GM19397 (cell line): ENCODE results near the gene KDM2A.
A peak's percentile ranks its signal among the peaks of the same experiment; 100 is the strongest.

ENCODE experiments used
- ATAC-seq: cut with Tn5 transposase; IDR thresholded peaks from one replicate; pipeline ENCODE4 v1.9.1; 2021; ENCODE audit warnings: mild to moderate bottlenecking, moderate library complexity; ENCODE audit not compliant: unreplicated experiment

KDM2A gene

DNA sequence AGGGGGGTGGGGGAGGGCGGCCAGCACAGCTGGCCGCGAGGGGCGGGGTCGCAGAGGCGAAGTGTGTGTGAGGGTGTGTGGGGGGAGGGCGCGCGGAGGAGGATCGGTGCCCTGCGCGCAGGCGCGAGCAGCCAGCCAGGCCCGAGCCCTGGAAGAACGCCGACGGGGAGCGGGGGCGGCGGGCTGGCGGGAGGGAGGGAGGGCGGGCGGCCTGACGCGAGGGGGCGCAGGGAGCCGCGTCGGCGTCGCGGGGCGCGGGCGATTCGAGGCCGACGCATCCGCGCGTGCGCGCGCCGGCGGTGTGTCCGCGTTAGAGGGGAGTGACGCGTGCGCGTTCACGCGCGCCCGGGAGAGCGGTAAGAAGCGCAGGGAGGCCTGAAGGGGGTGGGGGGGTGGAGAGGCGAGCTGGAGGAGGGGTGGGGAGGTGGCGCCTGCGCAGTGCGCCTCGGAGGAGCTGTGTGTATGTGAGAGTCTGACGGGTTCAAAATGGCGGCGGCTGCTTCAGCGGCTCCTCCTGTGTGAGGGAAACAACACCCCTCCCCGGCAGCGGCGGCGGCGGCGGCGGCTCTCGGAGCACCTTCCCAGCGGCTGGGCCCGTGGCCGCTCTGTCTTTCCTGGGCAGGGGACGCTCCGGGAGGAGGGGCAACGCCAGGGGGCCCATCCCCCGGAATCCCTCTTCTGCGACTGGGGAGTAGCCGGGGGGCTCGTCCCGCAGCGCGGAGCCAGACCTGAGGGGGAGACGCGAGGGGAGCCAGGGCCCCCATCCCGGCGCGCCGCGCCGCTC lies at the start of gene KDM2A:
KDM2A (plus strand) TSS at position 463 of the 784 bp plus-strand sequence. CDS start 2,054 bp downstream, outside the sequence.
- peak; percentile 75 for ATAC-seq

- no peak for ATAC-seq
These were observed 47.4 kb upstream of the KDM2A start for GRCh38 chr11:67071420-67072284.

GRCh38 chr11:67072295-67072694 lies 46.8 kb upstream of the KDM2A start:
- ATAC-seq = no peak

DNA sequence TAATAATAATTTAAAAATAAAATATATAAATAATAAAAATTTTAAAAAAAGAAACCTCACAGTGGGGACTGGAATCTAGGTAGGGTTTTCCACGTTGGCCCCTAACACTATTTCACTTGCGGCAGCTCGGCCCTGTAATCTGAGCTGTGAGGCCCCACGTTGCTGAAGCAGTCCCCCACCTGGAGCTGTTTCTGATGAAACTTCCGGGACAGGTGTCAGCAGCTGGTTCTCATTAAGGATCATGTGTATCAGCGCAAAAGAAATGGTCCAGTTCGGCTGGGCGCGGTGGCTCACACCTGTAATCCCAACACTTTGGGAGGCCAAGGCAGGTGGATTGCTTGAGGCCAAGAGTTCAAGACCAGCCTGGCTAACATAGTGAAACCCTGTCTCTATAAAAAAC lies 45.2 kb upstream of the KDM2A start:
- ATAC-seq = no peak

GRCh38 chr11:67076202-67076601 lies 42.9 kb upstream of the KDM2A start:
- ATAC-seq = no peak

GRCh38 chr11:67079065-67079705 lies 39.9 kb upstream of the KDM2A start:
- ATAC-seq = no peak

GRCh38 chr11:67082071-67082791 lies 36.8 kb upstream of the KDM2A start:
- no peak for ATAC-seq

- no peak for ATAC-seq
These were observed 35.2 kb upstream of the KDM2A start for GRCh38 chr11:67083786-67084366.

DNA sequence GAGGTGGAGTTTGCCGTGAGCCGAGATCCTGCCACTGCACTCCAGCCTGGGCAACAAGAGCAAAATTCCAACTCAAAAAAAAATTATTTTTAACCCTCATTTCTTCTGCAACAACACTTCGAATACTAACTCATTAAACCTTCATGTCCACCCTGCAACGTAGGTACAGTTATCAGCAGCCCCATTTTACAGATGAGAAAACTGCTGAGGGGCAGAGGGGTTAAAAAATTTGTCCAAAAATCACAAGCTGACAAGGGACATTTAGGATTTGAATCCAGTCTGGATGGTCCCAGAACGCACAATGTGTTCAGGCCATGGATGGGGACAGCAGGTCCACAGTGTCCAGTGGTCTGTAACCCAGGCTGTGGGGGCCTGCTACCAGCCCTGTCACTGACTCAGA lies 33.4 kb upstream of the KDM2A start:
- ATAC-seq = no peak

DNA sequence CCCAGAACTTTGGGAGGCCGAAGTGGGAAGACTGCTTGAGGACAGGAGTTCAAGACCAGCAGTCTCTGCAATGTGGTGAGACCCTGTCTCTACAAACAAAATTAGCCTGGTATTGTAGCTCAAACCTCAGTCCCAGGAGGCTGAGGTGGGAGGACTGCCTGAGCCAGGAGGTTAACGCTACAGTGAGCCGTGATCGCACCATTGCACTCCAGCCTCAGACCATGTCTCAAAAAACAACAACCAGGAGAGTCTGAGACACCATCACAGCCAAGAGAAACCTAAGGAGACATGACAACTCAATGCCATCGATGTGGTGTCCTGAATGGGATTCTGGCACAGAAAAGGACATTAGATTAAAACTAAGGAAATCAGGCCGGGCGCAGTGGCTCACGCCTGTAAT lies 28.3 kb upstream of the KDM2A start:
- no peak for ATAC-seq

- ATAC-seq = no peak
These were observed 23.9 kb upstream of the KDM2A start for GRCh38 chr11:67095214-67095507.

DNA sequence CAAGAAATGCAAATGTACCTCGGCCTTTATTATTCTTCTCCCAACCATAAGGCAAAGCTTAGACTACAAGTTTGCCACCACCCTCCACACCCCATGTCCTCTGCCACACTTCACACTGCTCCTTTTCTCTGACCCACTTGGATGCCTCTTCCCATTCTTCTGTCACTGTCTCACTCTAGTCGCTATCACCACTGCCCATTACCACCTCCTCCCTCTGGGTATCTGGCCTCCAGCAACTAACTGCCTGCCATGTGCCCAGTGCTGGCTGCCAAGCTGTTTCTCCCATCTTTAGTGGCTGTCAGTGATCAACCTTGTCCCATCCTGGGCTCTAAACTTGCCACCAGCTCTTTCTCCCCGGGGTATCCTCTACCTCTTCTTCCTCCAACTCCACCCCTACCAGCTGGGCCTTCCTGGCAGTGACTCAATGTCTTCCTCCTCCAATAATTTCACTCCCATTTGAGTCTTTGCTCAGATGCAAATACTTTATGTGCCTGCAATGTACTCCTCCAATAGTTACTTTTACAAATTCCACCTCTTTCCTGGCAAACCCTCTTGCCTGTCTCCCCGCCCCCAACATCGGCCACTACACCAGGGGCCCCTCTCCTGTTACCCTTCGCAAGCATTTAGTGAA lies 20.1 kb upstream of the KDM2A start:
- ATAC-seq = no peak

- no peak for ATAC-seq
These were observed 19.2 kb upstream of the KDM2A start for GRCh38 chr11:67099831-67100324.

DNA sequence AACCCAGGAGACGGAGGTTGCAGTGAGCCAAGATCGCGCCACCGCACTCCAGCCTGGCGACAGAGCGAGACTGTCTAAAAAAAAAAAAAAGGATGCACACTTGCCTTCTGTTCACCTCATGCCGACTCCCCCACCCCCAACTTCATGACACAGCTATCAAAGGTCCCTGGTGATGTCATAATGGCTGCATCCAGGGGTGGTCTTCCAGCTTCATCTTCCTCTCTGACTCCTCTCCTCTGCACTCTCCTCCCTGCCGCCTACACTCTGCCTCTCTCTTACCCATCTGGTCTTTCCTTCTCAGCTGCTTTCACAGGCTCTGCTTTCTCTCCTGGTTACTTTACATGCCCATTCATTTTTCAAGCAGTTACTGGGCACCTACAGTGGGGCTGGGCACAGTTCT lies 16.4 kb upstream of the KDM2A start:
- ATAC-seq = no peak

DNA sequence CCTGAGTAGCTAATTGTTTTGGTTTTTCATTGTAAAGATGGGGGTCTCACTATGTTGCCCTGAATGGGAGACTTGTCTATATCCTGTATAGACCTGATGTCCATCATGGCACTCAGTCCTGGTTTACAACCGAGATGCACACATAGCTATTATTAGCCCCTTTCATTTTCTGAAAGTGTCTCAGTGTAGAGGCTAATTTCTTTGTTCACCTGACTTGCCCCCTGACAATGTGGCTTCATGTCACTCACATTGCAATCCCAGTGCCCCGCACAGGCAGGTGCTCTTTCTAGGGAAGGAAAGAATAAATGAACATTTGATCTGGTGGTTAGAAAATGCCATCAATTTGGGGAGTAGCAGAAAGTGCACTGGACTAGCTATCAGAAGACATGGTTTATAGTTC lies 13.1 kb upstream of the KDM2A start:
- ATAC-seq = no peak

- ATAC-seq = no peak
These were observed 7.8 kb upstream of the KDM2A start for GRCh38 chr11:67111261-67111660.

GRCh38 chr11:67113231-67113721 lies 5.8 kb upstream of the KDM2A start:
- ATAC-seq = peak; percentile 46

- no peak for ATAC-seq
These were observed 4.7 kb upstream of the KDM2A start for GRCh38 chr11:67114275-67114896.

GRCh38 chr11:67116758-67117105 lies 2.3 kb upstream of the KDM2A start:
- ATAC-seq = no peak

- no peak for ATAC-seq
These were observed 1.9 kb upstream of the KDM2A start for GRCh38 chr11:67117176-67117575.
